Measurements from ENCODE around the gene CLCN4.

Gene CLCN4

GRCh38 chrX:10177601-10178000, 20.8 kb downstream of the CLCN4 start:
- POLR2A ChIA-PET, result no interaction called here
- CTCF ChIA-PET, result interaction anchor here (0.9 to 4.6 kb wide), 3 partner anchors 12 to 956 kb away, joined by 3 to 34 read pairs (median 3); no protein-coding TSS in a partner anchor
- DNase-seq (ENCODE audit: extremely low spot score), result no peak
- no peak for TF ChIP-seq CTCF (IDR thresholded peaks at IDR 0.05; ENCODE audit: control extremely low read depth, extremely low read depth, low read depth, missing control alignments)

- no peak for TF ChIP-seq CTCF (IDR thresholded peaks at IDR 0.05; ENCODE audit: control extremely low read depth, extremely low read depth, low read depth, missing control alignments)
- ChIA-PET CTCF (interaction anchor here (3.8 kb wide), 1 partner anchor 11 kb away, joined by 24 read pairs; no protein-coding TSS in a partner anchor), POLR2A (no interaction called here)
- no peak for DNase-seq (ENCODE audit: extremely low spot score)
Observed at GRCh38 chrX:10178866-10179463, 22.2 kb downstream of the CLCN4 start.

- no peak for DNase-seq (ENCODE audit: extremely low spot score)
- TF ChIP-seq CTCF (IDR thresholded peaks at IDR 0.05; ENCODE audit: control extremely low read depth, extremely low read depth, low read depth, missing control alignments), result no peak
- ChIA-PET CTCF (no interaction called here), POLR2A (no interaction called here)
Observed at GRCh38 chrX:10183760-10184159, 27.0 kb downstream of the CLCN4 start.

GRCh38 chrX:10184411-10184810, 27.6 kb downstream of the CLCN4 start:
- POLR2A ChIA-PET, result no interaction called here
- CTCF ChIA-PET, result no interaction called here
- no peak for DNase-seq (ENCODE audit: extremely low spot score)
- no peak for TF ChIP-seq CTCF (IDR thresholded peaks at IDR 0.05; ENCODE audit: control extremely low read depth, extremely low read depth, low read depth, missing control alignments)

GRCh38 chrX:10186355-10186754, 29.6 kb downstream of the CLCN4 start:
- no peak for DNase-seq (ENCODE audit: extremely low spot score)
- ChIA-PET CTCF (interaction anchor here (1.3 to 2.2 kb wide), 3 partner anchors 430 to 538 kb away, joined by 4 to 7 read pairs (median 6); no protein-coding TSS in a partner anchor), POLR2A (no interaction called here)
- no peak for TF ChIP-seq CTCF (IDR thresholded peaks at IDR 0.05; ENCODE audit: control extremely low read depth, extremely low read depth, low read depth, missing control alignments)

GRCh38 chrX:10187421-10187820, 30.6 kb downstream of the CLCN4 start:
- no peak for TF ChIP-seq CTCF (IDR thresholded peaks at IDR 0.05; ENCODE audit: control extremely low read depth, extremely low read depth, low read depth, missing control alignments)
- ChIA-PET CTCF (interaction anchor here (1.2 to 1.3 kb wide), 2 partner anchors 410 to 537 kb away, joined by 4 to 7 read pairs; no protein-coding TSS in a partner anchor), POLR2A (no interaction called here)
- DNase-seq (ENCODE audit: extremely low spot score), result no peak

All from GM10248 (cell line).